HG02642 (cell line): ENCODE results near the gene ZRANB1.

ENCODE experiments used
- ATAC-seq: cut with Tn5 transposase; IDR thresholded peaks from one replicate; pipeline ENCODE4 v1.9.1; 2021; ENCODE audit warnings: mild to moderate bottlenecking; ENCODE audit not compliant: unreplicated experiment, poor library complexity

ZRANB1 gene

DNA sequence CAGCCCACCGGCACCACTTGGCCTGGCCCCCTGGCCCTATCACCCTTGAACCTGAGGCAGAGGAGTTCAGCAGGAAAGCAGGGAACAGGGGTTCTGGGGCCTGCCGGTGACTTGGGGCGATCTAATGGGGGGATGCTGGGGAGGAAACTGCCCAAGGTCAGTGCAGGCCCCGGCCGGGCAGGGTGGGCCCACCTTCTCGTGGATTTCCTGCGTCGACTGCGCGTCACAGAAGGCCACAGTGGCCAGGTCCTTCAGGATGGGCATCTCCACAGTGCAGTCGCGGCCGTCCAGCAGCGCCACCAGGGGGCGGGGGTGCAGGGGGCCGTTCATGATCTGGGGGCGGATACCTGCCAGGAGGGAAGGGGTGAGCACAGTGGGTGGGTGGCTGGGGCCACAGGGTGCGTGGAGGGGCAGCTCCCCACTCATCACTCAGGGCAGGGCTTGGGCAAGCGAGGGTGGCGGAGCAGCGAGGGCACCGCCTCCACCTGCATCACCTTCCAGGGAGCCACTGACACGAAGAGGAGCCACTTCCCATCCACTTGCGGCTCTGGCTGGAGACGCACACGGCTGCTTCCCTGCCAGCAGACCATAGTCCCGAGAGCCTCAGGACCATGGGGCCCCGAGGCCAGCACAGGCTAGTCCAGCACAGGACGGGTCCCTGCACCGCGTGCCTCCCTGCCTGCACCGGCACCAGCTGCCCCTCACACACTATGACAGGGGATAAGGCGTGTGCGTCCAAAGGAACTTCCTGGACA lies 61.4 kb downstream of the ZRANB1 start:
- no peak for ATAC-seq

DNA sequence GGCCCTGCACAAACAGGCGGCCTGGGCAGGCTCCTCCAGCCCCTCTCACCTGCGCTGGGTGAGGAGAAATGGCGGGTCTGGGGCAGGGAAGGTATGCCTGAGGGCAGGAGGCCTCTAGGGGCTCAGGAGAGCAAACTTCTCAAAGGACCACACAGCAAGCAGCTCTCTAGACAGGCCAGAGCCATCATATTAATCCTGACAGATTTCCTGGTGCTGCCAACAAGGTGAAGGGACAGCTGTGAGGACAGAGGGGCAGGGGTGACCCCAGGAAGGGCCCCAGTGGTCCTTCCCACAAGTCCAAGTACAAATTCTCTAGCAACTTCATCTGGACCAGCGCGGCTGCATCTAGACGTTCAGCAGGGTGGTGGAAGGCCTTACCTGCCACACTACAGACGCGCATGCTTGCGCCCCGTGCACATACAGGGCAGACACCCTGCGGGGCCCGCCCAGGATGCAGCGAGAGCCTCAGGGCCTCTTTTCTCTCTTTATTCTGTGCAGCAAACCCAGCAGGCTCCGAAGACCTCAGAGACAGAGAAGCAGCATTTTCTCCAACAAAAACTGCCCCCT lies 62.1 kb downstream of the ZRANB1 start:
- no peak for ATAC-seq

DNA sequence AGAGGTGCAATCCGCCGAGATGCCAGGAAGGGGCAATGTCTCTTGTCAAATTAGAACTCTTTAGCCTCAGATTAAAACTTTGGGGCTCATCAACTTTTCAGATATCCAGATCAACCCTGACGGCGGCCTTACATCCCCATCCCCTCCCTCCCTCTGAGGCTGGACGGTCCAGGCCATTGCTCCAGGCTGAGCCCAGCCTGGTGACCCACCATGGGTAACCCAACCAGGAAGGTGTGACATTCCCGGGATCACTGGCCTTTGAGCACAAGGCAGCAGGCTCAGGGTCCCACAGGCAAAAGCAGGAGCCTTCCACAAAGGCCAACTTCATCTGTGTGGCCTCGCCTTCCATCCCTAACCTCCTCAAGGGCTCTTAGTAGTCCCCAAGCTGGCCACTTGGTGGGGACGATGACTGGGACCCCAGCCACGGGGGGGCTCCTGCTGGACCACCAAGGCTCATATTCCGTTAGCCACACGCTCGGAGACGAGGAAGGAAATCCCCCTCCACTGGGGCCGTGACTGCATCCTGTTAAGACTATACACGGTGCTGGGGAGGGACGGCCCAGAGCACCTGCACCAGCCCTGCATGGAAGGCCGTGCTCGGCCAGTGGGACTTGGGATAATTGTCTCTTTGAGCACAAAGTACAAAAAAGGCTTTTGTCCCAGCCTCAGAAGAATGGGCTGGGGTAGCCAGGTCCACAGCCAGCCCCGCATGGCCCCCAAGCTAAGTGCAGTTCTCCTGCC lies 62.8 kb downstream of the ZRANB1 start:
- no peak for ATAC-seq

DNA sequence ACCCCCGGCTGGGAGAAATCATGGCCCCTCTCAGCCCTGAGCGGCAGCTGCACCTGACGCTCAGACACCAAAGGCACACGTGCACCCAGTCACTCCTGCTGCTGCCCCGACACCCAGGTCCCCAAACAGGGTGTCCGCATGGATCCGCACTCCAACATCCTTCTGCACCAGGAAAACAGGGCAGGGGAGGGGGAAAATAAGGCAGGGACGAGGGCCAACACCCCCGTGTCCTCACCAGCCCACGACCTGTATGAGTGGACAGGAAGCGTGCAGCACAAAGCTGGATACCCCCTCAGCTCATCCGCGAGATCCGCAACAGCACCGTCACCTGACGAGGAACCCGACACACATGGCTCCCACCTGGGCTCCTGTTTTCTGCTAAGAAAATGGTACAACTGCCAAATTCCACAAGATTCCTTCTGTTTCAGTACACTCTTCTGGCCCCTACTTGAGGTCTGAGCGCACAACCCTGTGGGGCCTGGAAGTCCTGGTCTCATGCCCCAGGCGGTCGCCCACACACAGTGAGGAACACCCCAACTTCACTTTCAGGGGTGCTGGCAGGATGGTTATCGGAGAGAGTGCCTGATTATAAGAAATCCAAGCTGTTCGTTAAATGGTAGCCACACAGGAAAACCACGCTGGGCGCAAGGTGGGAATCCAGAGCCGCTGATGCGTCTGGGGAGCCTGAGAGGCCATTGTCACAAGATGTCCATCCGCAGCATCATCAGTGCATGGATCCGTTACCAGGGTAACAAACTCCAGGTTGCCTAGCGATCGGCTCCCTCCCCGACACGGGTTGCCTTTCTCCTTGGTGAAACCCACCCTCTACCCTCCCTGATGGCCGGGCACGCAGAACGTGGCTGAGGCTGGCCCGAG lies 63.6 kb downstream of the ZRANB1 start:
- ATAC-seq, result no peak

DNA sequence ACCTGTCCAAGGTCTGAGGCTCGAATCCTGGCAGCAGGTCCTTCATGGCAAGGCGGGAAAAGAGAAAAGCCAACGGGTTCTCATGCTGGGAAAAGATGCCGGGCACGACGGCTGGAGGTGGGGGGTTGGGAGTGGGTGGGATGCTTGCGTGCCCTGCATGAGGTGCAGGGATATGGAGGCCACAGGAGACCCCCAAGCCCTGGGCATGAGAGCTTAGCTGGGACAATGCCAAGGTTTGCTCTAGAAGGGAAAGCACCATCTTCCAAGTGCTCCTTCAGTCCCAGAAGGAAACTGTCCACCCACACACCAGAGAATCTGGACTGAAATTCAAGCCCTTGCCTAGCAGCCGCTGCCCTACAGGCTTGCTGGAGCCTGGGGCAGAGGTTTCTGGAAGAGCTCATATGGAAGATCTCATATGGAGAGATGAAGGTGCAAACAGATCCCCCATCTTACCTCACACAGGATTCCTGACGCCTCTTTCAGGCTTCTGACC lies 64.3 kb downstream of the ZRANB1 start:
- ATAC-seq, result no peak

DNA sequence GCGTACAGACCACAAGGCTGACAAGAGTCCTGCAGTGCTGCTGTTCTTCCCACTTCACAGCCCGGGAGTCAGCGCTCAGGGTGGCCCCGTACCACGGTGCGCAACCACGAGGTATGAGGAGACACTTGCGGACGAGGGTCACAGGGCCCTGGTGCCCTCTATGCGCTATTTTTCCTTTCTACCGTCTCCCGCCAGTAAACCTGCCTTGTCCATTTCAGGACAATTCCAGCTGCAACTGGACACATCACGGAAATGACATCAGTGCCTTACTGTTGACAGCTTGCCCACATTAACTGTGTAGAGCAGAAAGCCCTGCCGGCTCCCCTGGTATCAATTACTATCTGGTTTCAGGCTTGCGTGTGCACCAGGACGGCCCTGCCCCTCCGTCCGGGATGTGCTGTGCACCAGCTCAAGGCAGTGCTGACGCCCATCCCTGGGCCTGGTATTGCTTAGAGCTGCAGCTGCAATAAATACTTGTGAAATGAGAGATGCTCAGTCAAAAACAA lies 65.1 kb downstream of the ZRANB1 start:
- ATAC-seq, result no peak

DNA sequence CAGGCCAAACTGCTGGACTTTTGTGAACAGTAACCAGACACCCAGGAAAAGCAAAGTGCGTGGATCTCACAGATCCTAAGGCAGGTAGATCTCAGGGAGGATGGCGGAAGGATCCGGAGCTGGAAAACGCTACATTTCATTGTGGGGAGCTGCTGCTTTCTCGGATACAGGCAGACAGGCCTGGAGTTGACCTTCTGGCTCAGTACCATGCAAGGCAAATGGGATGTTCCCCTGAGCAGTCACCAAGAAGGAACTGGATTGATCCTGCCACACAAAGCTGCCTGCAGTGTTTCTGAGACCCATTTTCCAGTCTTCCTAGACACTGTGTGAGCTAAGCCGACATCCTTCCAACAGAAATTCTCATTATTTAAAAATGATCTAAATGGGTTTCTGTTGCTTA lies 65.5 kb downstream of the ZRANB1 start:
- ATAC-seq, result no peak

DNA sequence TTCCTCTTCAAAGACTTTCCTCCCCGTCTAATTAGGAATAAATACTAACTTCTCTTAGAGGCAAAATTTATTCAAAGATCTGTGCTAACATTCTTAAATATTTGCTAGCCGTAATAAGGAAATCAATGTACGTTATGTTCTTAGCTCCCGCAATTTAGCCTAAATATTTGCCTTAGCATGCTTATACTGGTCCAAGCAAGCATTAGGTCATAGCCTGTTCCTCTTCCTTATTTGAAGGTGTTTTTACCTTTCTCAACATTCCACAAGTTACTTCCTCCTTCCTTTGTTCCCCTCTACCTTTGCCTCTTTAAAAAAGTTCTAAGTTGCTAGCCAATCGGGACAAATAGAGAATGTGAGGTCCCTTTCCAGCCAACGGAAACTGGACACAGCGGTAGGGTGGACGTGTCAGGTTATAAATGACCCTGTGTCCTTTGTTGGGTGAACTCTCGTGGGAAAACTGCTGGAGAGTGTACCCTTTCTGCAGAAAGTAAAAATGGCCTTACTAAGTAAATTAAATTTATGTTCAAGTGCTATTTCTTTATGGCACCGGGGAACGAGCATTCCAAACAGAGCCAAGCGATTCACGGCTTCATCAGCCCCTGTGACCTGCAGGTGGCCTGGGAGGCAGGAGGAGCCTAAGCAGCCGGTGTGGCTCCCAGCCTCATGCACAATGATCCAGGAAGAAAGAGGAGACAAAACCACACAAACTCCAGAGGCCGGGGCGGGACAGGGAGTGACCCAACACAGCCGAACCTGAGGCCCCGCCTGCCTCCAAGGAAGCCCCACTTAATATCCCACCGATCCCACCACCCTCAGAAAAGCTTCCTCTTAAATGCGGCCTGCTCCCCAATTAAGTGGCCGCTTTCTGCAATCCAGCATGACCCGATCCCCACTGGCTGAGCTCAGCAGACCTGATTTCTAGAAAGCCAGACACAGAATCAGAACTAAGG lies 67.0 kb downstream of the ZRANB1 start:
- ATAC-seq, result no peak

DNA sequence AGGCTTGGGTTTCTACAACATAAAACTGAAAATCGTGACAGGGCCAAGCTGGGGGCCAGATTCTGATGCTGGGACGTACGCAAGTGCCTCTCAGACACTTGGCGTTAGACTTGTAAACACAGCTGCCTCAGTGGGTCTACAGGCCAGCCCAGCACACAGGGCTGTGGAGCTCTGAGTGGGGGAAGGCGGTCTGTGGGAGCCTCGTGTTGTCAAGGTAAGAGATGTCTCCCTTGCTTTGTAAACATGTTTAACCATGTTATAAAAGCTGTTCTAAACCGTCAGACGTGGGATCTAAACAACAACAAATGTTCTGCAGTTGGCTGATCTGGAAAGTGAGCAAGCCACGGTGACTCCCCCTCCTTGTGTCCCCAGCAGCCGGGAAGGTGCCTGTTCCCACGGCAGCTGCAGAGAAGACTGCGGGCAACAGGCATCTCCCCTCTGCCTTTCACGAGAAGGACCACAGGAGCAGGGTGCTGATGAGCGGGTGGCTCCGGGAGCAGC lies 67.8 kb downstream of the ZRANB1 start:
- no peak for ATAC-seq

DNA sequence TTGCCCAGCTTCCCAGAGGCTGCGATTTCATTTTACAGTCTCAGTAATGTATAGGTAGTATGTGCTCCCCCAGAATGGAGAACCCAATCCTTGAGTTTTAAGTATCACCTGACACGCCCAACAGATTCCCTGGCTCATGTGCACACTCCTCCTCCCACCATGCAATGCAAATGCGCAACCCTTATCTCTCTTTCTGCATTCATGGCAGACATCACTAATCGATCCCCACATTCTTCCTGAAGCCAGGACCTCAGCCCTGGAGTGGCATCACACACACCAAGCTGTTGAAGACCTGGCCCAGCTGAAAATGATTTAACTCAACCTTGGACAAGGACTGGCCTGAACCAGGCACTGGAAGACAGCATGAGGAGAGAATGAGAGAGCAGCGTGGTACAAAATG lies 68.4 kb downstream of the ZRANB1 start:
- no peak for ATAC-seq

DNA sequence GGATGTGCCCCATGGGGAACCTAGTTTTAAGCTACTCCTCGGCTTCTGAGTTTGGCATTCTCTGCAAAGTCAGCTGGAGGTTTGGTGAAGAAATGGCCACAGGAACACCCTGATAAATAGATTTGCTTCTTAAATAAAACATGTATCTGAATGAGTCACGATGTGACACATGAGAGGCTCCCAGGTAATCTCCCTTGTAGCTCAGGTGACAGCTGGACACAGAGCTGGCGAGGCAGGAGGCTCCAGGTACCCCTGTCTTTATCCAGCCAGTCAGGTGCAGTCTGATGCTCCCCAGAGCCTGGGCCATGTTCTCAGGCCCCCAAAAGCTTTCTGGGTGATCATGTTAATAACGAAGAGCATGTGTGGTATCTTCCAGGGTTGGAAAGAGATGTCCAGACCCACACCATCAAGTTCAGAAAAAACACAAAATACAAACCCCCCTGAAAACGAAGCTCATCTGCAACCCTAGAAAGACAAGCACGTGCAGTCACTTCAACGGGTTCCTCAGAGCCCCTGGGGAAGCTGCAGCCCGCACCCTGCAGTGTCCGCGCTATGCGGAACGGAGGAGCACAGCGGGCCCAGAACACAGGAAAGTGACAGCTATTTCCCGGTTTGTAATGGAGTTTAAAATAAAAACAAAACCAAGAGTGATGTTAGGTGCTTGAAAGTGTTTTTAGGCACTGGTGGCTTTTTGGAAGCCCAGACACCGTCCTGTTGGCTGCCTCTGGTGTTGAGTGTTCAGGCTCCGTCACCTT lies 69.4 kb downstream of the ZRANB1 start:
- no peak for ATAC-seq

DNA sequence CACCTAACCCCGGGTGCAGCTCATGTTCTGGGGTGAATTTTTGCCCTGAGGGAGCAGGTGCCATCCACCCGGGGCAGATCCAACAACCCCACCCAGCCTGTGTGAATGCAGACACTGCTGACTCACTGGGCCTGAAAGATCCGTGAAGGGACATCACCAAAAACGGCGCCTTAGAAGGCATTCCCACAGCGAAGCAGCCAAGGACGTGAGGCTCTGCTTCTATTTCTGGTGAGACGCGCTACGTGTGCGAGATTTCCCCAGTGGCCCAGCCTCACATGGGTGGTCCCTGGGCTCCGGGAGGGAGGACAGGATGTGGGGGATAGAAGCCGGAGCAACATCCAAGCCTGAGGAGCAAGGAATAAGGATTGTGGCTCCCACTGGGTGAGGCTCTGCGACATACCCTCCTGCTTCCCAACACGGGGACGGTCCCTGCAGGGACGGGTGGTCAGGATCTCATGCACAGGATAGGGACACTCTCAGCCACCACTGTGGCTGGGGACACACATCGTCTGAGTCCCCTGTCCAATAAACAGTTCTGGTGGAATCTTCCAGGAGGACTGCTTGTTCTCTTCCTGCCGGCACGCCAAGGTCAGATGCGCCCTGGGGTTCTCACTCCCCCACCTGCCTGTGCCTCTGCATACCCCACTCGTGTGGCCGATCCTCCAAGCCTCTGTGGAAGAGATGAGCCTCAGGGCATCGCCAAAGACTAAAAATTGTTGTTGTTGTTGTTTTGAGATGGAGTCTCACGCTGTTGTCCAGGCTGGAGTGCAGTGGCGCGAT lies 70.2 kb downstream of the ZRANB1 start:
- ATAC-seq, result no peak

DNA sequence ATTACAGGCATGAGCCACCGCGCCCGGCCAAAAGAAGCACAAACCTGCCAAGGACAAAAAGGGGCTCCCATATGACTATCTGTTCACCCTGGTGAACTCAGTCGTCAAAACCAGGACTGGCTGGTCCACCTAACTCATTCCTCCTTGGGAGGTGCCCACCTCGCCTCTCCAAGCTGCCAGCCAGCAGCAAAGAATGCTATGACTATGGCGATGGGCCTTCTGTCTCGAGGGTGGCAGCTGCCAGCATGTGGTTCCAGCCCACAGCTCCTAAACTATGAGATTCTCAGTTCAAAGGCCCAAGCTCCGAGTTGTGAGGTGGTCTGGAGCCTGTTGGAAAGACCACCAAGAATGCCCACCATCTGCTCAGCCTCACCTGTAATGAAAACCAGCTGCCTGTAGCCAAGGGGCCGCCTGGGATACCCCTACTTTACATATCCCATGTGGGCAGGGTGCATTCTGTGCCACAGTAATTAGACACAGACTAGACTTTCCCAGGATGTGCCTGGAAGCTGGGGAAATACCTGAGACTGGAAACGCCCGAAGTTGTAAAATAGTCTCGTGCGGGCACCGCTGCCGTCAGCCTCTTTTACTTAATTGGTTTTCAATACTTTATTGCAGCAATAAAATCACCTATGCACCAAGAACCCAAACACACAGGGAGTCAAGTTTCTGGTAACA lies 71.1 kb downstream of the ZRANB1 start:
- no peak for ATAC-seq

DNA sequence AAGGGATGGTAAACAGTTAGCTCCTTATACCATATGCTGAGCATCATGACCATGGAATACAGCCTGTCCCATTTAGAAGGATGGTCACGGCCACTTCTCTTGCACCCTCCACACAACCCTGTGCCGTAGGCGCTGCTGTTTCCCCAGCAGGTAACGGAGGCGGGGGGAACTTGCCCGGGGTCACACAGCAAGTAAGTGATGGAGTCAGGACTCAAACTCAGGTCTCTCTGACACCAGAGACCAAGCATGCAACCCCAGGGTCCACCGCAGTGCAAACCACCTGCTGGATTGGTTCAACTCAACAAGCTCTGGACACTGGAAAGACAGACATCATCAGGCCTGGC lies 71.6 kb downstream of the ZRANB1 start:
- ATAC-seq, result no peak

DNA sequence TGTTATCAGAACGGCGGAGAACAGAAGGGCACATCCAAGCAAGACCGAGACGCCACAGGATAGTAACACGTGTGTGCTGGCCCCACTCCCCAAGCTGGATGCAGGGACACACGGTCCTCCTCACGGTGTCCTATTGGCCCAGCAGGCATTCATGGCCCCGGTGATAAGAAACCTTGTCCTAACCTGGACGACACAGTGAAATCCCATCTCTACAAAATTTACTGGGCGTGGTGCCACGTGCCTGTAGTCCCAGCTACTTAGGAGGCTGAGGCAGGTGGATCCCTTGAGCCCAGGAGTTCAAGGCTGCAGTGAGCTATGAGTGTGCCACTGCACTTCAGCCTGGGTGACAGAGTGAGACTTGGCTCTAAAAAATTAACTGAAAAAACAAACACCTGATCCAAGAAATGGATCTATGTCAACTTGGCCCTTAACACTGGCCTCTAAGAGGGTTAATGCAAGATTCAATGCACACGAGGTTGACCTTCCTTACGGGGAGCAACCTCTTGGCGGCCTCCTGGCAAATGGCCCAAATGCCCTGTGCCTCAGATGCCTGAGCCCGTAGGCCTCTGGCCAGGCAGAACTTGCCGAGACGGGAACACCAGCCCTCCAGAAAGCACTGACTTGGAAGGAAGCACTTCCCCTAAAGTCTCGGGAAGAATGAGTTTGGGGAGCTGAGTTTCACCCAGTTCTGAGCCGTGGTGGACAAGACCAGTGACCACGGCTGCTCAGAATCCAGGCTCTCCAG lies 72.3 kb downstream of the ZRANB1 start:
- no peak for ATAC-seq

DNA sequence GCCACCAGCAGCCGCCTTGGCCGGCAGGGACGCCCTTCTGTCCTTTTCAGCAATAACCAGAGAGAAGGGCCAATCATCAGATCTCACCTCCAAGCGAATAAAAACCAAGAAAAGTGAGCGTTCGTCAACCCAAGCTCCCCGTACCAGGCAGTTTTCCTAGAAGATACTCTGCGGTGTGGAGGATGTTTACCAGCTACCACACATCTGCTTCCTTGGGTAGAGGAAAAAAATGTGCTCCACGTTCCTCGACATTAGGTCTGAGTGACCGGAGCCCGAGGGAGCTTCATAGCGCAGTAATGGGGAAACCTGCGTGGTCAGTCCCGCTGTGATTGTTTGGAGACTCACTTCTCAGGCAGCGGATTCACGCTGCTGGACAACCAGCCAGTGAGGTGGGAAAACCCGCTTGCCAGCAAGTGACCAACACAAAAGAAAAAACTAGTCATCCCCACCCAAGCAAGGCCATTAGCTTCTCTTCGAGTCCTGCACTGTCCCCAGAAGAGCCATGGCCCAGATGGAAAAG lies 73.0 kb downstream of the ZRANB1 start:
- no peak for ATAC-seq
